HFF-Myc (cell line): ENCODE measurements around the gene MT1H.

Experiments used
- DNase-seq: peaks from one replicate; pipeline ENCODE4 v3.0.0-alpha.2; 2011; ENCODE audit warnings: low read depth; ENCODE audit errors: extremely low read depth
- H3K4me3 ChIP-seq: replicated peaks from 2 replicates; pipeline ENCODE4 v1.5.1; 2011; ENCODE audit warnings: low read depth, mild to moderate bottlenecking, control low read depth, low read length
- TF ChIP-seq, protein P1 (sequence below): IDR thresholded peaks from 2 replicates; pipeline ENCODE4 v1.5.1; 2012; ENCODE audit warnings: mild to moderate bottlenecking, low read depth, low read length, control low read depth; ENCODE audit errors: missing control alignments

MT1H gene

DNA sequence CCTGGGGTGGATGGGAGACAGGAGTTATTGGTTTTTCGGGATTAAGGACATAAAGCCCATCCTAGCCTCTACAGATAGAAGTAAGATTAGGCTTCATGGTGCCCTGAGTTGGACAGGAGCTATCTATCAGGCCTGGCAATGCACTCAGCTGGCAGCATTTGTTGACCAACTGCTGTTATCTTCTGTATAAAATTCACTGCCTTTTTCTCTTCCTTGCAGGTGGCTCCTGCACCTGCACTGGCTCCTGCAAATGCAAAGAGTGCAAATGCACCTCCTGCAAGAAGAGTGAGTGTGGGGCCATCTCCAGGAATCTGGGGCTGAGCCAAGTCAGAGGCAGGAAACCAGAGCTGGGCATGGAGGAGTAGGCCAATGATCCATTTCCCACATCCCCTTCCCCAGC, 30.6 kb upstream of the MT1H start:
- H3K4me3 ChIP-seq: no peak overlapping the region
- TF ChIP-seq, protein P1, sequence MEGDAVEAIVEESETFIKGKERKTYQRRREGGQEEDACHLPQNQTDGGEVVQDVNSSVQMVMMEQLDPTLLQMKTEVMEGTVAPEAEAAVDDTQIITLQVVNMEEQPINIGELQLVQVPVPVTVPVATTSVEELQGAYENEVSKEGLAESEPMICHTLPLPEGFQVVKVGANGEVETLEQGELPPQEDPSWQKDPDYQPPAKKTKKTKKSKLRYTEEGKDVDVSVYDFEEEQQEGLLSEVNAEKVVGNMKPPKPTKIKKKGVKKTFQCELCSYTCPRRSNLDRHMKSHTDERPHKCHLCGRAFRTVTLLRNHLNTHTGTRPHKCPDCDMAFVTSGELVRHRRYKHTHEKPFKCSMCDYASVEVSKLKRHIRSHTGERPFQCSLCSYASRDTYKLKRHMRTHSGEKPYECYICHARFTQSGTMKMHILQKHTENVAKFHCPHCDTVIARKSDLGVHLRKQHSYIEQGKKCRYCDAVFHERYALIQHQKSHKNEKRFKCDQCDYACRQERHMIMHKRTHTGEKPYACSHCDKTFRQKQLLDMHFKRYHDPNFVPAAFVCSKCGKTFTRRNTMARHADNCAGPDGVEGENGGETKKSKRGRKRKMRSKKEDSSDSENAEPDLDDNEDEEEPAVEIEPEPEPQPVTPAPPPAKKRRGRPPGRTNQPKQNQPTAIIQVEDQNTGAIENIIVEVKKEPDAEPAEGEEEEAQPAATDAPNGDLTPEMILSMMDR: no peak
- no peak for DNase-seq

DNA sequence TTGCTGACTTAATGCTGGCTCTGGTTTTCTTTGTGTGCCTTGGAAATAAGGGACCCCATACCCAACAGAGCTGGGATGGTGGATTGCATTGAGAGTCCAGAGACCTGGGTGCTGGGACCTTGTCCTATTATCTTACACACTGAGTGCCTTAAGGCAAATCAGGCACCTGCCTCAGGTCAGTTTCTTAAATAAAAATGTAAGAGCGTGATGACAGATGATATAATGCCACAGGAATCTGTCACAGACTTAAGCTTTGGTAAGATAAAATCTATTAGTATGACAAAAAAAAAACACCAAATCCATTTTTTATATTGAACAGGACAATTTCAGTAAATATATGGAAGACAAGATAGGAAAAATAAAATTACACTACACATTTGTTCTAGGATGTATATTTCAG, 29.5 kb upstream of the MT1H start:
- no peak overlapping the region for H3K4me3 ChIP-seq
- no peak for DNase-seq
- TF ChIP-seq, protein P1: no peak

DNA sequence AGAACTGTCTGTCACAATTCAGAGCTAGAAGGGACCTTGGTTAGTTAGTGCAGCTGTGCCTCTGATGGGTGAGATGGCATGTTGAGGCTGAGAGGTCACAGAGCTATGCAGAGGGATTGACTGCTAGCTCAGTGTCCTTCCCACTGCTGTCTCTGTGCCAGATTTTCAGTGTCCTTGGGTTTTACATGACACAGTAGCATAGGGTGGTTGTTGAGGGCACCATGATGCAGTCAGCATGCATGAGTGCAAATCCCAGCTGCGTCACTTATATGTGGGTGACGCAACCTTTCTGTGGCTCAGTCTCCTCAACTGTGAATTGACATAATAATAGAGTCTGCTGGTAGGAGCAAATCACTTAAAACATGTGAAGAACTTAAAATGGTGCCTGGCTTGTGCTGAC, 28.4 kb upstream of the MT1H start:
- TF ChIP-seq, protein P1: no peak

DNA sequence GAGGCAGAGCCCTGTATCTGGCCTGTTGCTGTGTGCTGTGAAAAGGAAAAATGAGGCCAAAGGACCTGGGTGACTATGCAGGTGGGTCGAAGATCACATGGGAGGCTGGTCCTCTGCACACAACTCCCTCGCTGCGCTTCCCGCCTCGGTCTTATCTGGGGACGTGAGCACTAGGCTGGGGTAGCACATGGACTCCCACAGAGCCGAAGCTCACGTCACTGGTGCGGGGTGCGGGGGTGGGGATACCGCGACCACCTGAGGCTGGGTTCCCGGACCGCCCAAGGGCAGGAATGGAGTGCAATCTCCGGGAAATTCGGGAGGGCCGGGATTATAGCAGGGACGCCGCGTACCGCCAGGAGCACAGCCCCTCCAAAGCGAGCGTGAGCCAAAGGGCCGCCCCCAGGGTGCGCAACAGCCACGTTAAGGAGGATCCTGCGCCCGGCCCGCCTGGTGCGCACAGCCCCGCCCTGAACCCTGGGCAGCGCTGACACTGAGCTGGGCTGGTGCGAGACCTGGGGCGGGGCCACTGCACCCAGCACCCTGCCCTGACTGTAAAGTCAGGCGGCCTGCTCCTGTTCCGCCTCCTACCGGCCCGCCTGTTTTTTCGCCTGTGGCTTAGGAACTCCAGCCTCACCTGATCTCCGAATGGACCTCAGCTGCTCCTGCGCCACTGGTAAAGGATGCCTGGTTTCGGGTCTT, 26.4 kb upstream of the MT1H start:
- no peak for DNase-seq
- no peak overlapping the region for H3K4me3 ChIP-seq
- TF ChIP-seq, protein P1: no peak

More for the DNA sequence above, 28.4 kb upstream of the MT1H start:
- no peak for DNase-seq
- H3K4me3 ChIP-seq: no peak overlapping the region

DNA sequence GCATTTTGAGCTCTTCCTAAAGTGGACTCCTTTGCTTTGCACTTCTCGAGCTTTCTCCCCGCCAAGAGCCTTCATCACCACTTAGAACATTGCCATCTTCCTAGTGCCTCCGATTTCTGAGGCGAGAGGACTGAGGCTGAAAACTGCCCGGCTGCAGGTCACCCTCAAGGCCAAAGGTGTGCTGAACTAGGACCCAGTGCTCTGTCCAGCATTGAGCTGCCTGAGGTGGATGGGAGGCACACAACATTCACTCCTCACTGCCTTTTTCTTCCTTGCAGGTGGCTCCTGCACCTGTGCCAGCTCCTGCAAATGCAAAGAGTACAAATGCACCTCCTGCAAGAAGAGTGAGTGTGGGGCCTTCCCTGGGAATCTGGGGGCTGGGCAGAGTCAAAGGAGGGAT, 25.8 kb upstream of the MT1H start:
- TF ChIP-seq, protein P1: no peak
- H3K4me3 ChIP-seq: no peak overlapping the region
- DNase-seq: no peak

DNA sequence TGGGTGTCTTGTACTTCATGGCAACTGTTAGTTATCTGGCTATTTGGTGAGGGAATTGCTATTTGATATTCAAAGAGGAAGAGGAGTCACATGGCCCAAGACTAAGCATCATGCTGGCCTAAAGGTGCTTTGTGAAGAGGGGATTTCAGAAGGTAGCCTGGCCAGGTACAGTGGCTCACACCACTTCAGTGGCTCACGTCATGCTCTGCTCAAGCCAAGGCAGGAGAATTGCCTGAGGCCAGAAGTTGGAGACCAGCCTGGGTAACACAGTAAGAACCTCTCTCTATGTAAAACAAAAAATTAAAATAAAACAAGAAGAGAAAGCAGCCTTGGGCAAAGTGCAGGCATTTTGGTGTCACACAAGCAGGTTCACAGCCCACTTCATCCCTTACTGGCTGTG, 24.3 kb upstream of the MT1H start:
- TF ChIP-seq, protein P1: no peak
- no peak overlapping the region for H3K4me3 ChIP-seq
- no peak for DNase-seq

DNA sequence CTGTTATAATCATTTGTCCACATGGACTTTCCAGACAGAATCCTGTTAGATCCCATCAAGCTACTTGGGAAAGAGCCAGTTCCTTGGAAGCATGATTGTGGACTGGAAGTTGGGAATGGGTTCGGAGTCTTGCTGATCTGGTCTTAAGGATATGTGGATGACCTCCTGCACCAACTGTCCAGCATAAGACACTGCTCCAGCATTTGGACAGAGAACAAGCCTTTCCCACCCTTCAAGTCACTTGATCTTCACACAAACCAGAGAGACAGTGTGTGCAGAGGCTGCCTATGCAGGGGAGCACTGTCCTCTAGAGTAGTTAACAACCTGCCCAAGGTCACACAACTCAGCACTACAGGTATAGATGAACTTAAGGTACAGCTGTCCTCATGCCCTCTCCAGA, 23.8 kb upstream of the MT1H start:
- H3K4me3 ChIP-seq: no peak overlapping the region
- no peak for DNase-seq
- TF ChIP-seq, protein P1: no peak
